GM12801 (cell line): Measurements from ENCODE around the gene FMNL2.

Experiments used
- CTCF ChIP-seq: IDR thresholded peaks from one replicate; pipeline ENCODE4 v1.5.1; 2011; ENCODE audit warnings: control low read depth; ENCODE audit not compliant: insufficient read length; ENCODE audit errors: extremely low read depth

Gene FMNL2

GRCh38 chr2:152646775-152647174, 311.8 kb downstream of the FMNL2 start:
- no peak for TF ChIP-seq CTCF

DNA sequence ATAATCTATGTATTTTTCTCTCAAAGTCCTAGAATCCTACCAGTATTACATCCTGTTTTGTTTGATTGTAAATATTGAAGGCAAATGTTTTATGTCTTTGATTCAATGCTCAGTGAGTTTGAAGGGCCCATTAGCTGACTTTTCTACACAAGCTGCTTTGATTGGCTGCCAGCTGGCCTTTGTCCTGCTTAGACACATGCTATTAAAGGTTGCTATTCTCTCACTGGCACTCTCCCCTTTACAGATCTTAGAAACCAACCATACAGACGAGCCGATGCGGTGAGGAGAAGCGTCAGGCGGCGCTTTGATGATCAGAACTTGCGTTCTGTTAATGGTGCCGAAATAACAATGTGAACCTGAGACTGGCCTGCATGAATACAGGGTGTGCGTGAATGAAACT, 312.6 kb downstream of the FMNL2 start:
- no peak for TF ChIP-seq CTCF

GRCh38 chr2:152648336-152648735, 313.4 kb downstream of the FMNL2 start:
- TF ChIP-seq CTCF: no peak

DNA sequence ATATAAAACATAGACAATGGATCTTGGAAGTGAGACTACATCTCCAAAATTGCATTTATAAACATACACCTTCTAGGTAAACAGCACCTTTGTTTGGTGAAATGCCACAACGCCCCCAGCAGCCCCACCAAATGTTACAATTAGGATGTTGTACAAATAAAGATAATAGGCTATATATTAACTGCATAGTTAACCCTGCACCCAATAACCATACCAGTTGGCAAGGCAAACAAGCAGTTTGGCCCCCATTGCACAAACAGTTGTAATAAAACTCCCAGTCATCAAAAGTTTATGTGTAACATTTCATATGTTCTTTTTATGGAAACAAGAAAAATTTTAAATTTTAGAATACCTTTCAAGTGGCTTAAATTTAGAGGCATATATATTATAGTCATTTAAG, 315.0 kb downstream of the FMNL2 start:
- TF ChIP-seq CTCF: no peak

DNA sequence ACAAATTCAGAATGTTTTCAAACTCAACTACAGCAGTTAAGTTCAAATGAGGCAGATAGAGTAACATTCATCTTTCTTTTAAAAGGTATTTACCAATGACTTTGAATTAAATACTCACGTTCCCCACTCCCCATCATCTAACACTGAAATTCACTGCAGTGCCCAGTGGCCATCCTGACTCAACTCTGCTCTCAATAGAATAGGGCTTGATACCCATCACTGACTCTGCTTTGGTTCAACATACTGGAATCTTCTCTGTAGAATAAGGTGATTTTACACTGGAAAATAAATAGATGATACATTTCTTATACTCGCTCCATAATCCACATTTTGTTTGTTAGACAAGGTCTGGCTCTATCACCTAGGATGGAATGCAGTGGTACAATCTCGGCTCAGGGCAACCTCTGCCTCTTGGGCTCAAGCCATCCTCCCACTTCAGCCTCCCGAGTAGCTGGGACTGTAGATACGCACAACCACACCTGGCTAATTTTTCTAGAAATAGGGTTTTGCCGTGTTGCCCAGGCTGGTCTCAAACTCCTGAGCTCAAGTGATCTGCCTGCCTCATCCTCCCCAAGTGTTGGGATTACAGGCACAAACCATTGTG, 315.9 kb downstream of the FMNL2 start:
- TF ChIP-seq CTCF: no peak

DNA sequence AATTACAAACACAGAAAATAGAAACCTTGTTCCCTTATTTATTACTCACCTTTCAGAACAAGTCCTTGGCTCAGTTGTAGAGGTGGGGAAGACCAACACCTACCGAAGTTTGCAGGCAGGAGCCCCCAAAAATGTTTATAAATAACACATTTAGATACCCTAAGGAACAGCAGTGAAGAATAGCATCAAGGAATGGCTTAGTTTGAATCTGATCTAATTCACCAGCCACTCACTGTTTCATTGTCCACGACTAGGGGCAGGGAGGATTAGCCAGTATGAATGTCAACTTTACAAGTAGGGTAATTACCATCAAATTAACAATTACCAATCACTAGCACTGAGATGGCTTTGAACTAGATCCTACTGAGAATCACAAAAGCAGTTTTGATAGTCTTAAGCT, 316.9 kb downstream of the FMNL2 start:
- no peak for TF ChIP-seq CTCF

DNA sequence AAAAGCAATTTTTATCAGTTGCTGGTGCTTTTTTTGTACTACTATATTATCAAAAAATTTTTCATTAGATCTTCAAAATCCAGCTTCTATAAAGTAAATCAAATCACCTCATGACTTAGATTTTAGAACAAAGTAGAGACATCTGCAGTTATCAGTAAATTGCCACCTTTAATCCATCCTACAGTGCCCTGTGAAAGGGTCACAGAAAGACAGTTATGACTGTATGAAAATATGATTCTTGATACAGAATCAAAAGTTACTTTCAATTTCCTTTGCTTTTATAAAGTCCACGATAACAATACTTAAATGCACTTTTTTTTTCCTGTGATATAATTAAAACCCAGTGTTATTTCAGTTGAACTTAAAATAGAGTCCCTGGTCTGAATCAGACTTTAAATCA, 320.9 kb downstream of the FMNL2 start:
- no peak for TF ChIP-seq CTCF

- no peak for TF ChIP-seq CTCF
Measured at GRCh38 chr2:152657043-152657442, 322.1 kb downstream of the FMNL2 start.
